Fibroblast of lung (primary cell): Measurements from ENCODE around the gene CLN5. TPM values are rescaled to one million over a fixed set of nuclear protein-coding genes. Genes with fewer than 3 reads are reported as not detected.

ENCODE experiments used
- DNase-seq, 2 donors: peaks; one replicate each; pipeline versions ENCODE4 v3.0.0 to v3.0.0-alpha.2; 2010; ENCODE audit warnings: low read depth in 2 of 2
- H2AFZ ChIP-seq: 2 replicates; pipeline ENCODE4 v1.5.1; 2012; ENCODE audit warnings: low read length, control low read depth, inconsistent platforms
- H3K27ac ChIP-seq: 2 replicates; pipeline ENCODE4 v1.5.1; 2011; ENCODE audit warnings: low read length, control low read depth; ENCODE audit not compliant: insufficient read depth
- H3K27me3 ChIP-seq: 2 replicates; pipeline ENCODE4 v1.5.1; 2011; ENCODE audit warnings: mild to moderate bottlenecking, low read length; ENCODE audit not compliant: control insufficient read depth, insufficient read depth
- H3K36me3 ChIP-seq: 2 replicates; pipeline ENCODE4 v1.5.1; 2011; ENCODE audit warnings: low read length; ENCODE audit not compliant: control insufficient read depth, insufficient read depth
- H3K4me1 ChIP-seq: 2 replicates; pipeline ENCODE4 v1.5.1; 2011; ENCODE audit warnings: low read length; ENCODE audit not compliant: control insufficient read depth, insufficient read depth; ENCODE audit errors: extremely low read depth
- H3K4me2 ChIP-seq: 2 replicates; pipeline ENCODE4 v1.5.1; 2011; ENCODE audit warnings: low read length, control low read depth; ENCODE audit not compliant: insufficient read depth; ENCODE audit errors: extremely low read depth
- H3K4me3 ChIP-seq, 4 experiments: fragments of 200-600 bp in 1 of 4; sonication (generic) in 1 of 4; replicated peaks in 1 of 4; 2 replicates each; pipeline ENCODE4 v1.5.1; 2011 to 2016; ENCODE audit warnings: low read length in 4 of 4, low read depth in 3 of 4, mild to moderate bottlenecking in 3 of 4, control low read depth in 2 of 4, inconsistent platforms in 1 of 4, mixed read lengths in 1 of 4; ENCODE audit not compliant: insufficient read depth in 1 of 4; ENCODE audit errors: control extremely low read depth in 1 of 4
- H3K79me2 ChIP-seq: 2 replicates; pipeline ENCODE4 v1.5.1; 2012; ENCODE audit warnings: mild to moderate bottlenecking, low read length, inconsistent platforms; ENCODE audit not compliant: control insufficient read depth, insufficient read depth
- H3K9ac ChIP-seq: 2 replicates; pipeline ENCODE4 v1.5.1; 2011; ENCODE audit warnings: mild to moderate bottlenecking, low read length, control low read depth; ENCODE audit not compliant: insufficient read depth
- H3K9me3 ChIP-seq: 2 replicates; pipeline ENCODE4 v1.5.1; 2012; ENCODE audit warnings: low read depth, low read length; ENCODE audit not compliant: control insufficient read depth, insufficient read depth
- H4K20me1 ChIP-seq: 2 replicates; pipeline ENCODE4 v1.5.1; 2011; ENCODE audit warnings: low read length; ENCODE audit not compliant: control insufficient read depth, insufficient read depth; ENCODE audit errors: extremely low read depth
- EZH2 ChIP-seq: IDR thresholded peaks from 2 replicates; pipeline ENCODE4 v1.5.1; 2012; ENCODE audit warnings: low read length, control low read depth, mild to moderate bottlenecking; ENCODE audit errors: missing control alignments
- polyA plus RNA-seq, 2 donors: library from polyadenylated mRNA; depleted of rRNA in 1 of 2; stranded (reverse) in 1 of 2; unstranded in 1 of 2; fragments of >200 nt; gene quantifications; 2 replicates each; pipeline ENCODE4 v1.2.1, GENCODE V29; 2011 to 2012; ENCODE audit warnings: missing spikeins in 1 of 2
- total RNA-seq: library from RNA; depleted of rRNA; stranded (reverse); fragments of >200 nt; gene quantifications from 2 replicates; pipeline ENCODE4 v1.2.1, GENCODE V29; 2014
- TF ChIP-seq, protein P1 (sequence below), 2 donors: IDR thresholded peaks in 1 of 2; conservative IDR thresholded peaks in 1 of 2; 1 replicate in 1 of 2; 2 replicates in 1 of 2; pipeline ENCODE4 v1.5.1; 2011 to 2012; ENCODE audit warnings: low read length in 2 of 2, control low read depth in 1 of 2, inconsistent platforms in 1 of 2, low read depth in 1 of 2, mild to moderate bottlenecking in 1 of 2

CLN5 gene
- total and polyA plus RNA-seq, 2 donors (not counting 1 experiment from before 2014, with no cell fraction given) = 30.0 to 37.8 TPM

DNA sequence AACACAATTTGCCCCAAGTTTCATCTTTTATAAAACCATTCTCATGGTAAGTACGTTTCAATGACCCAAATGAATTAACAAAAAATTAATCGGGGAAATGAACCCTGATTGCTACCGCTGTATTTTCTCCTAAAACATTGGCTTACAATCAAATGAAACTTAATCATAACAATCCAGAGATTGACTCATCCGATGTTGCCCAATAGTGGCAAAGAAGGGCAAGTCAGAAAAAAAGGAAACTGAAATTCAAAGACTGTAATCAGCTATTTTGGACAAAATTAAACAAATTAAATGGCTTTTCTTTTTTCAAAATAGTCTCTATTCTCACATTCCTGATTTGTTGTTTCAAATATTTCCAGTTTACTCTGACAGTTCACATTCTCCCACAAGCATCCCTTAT is 47.4 kb upstream of the CLN5 start:
- TF ChIP-seq, protein P1, sequence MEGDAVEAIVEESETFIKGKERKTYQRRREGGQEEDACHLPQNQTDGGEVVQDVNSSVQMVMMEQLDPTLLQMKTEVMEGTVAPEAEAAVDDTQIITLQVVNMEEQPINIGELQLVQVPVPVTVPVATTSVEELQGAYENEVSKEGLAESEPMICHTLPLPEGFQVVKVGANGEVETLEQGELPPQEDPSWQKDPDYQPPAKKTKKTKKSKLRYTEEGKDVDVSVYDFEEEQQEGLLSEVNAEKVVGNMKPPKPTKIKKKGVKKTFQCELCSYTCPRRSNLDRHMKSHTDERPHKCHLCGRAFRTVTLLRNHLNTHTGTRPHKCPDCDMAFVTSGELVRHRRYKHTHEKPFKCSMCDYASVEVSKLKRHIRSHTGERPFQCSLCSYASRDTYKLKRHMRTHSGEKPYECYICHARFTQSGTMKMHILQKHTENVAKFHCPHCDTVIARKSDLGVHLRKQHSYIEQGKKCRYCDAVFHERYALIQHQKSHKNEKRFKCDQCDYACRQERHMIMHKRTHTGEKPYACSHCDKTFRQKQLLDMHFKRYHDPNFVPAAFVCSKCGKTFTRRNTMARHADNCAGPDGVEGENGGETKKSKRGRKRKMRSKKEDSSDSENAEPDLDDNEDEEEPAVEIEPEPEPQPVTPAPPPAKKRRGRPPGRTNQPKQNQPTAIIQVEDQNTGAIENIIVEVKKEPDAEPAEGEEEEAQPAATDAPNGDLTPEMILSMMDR (conservative IDR thresholded peaks at IDR 0.05 in 1 of 2, IDR thresholded peaks at IDR 0.05 in 1 of 2; ENCODE audit: low read depth in 1 of 2, low read length in 2 of 2) = no peak
- no peak for TF ChIP-seq EZH2
- no peaks in the 10 kb centered on the region for H4K20me1 ChIP-seq
- H2AFZ ChIP-seq = no peak overlapping the region
- H3K4me1 ChIP-seq = peaks cover 8% of the 10 kb centered on the region
- H3K4me3 ChIP-seq = no peak overlapping the region
- H3K4me2 ChIP-seq = no peak overlapping the region
- no peaks in the 10 kb centered on the region for H3K79me2 ChIP-seq
- H3K36me3 ChIP-seq = no peaks in the 10 kb centered on the region
- H3K9ac ChIP-seq = no peak overlapping the region
- H3K27ac ChIP-seq = no peak overlapping the region
- DNase-seq = peak; percentile 69 to 88
- no peaks in the 10 kb centered on the region for H3K9me3 ChIP-seq
- no peaks in the 10 kb centered on the region for H3K27me3 ChIP-seq

DNA sequence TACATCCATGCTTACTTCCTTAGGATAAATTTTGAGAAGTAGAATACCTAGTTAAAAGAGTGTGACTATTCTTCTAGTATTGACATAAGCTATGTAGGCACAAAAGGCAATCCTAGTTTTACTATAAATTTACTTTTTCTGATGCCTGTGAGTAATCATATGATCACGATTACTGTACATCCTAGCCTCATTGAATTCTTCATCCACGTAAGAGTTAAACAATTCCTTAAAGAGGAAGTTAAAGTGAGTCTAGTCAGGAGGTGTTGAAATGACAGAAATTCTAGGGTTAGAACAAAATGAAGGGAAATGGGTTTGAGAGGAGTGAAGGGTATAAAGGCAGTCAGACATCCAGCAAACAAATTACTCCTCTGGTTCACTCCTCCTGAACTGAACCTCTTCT is 43.7 kb upstream of the CLN5 start, which contains the start of gene ACOD1:
Gene ACOD1, plus strand, starts transcription at position 363 of the 400 bp plus-strand sequence. CDS start 48 bp downstream, outside the sequence.
- Histone ChIP-seq H3K4me2 (no peak within 1 kb of the TSS), H3K27ac (no peak within 1 kb of the TSS), H3K9ac (no peak within 1 kb of the TSS), H4K20me1 (no peaks in the 10 kb centered on the region), H3K4me1 (peaks cover 8% of the 10 kb centered on the region), H3K4me3 (no peak within 1 kb of the TSS), H3K9me3 (no peaks in the 10 kb centered on the region), H3K27me3 (no peaks in the 10 kb centered on the region), H3K79me2 (no peaks in the 10 kb centered on the region), H2AFZ (no peak within 1 kb of the TSS), H3K36me3 (no peaks in the 10 kb centered on the region)
- no peak for TF ChIP-seq EZH2
- TF ChIP-seq, protein P1 (conservative IDR thresholded peaks at IDR 0.05 in 1 of 2, IDR thresholded peaks at IDR 0.05 in 1 of 2; ENCODE audit: low read depth in 1 of 2, low read length in 2 of 2) = no peak
- no peak for DNase-seq

DNA sequence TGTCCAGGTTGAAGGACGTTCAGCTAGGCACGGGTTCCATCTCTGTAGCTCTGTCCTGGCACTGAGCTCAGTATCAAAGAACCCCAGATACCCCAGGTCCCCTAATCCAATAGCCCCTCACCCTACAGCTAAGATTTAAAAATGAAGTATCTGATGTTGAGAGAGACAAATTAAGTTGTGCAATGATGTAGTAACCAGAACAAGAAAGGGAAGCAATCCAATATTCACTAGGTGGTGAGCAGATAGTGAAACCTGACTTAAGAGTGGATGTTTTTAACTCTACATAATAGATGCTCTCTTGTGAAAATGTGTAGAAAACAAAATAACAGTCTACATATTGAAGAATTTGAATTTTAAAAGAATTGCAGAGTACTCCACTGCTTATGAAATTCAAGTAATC is 41.8 kb upstream of the CLN5 start:
- Histone ChIP-seq H3K27me3 (no peaks in the 10 kb centered on the region), H2AFZ (no peak overlapping the region), H3K4me3 (no peak overlapping the region), H3K9ac (no peak overlapping the region), H3K9me3 (no peaks in the 10 kb centered on the region), H3K4me2 (no peak overlapping the region), H3K79me2 (no peaks in the 10 kb centered on the region), H4K20me1 (no peaks in the 10 kb centered on the region), H3K4me1 (peaks cover 2% of the 10 kb centered on the region), H3K36me3 (no peaks in the 10 kb centered on the region), H3K27ac (no peak overlapping the region)
- TF ChIP-seq EZH2 = no peak
- TF ChIP-seq, protein P1 (conservative IDR thresholded peaks at IDR 0.05 in 1 of 2, IDR thresholded peaks at IDR 0.05 in 1 of 2; ENCODE audit: low read depth in 1 of 2, low read length in 2 of 2) = no peak
- no peak for DNase-seq
